Liver (tissue), 9 donors: ENCODE results near the gene MORC4. TPM values are rescaled to one million over a fixed set of nuclear protein-coding genes. Genes with fewer than 3 reads are reported as not detected.

Source experiments
- DNase-seq: peaks from one replicate; pipeline ENCODE4 v3.0.0-alpha.2; 2017; ENCODE audit warnings: low spot score
- H3K27ac ChIP-seq, 2 donors: one replicate each; pipeline ENCODE4 v1.7.0; 2013; ENCODE audit warnings: inconsistent platforms in 2 of 2, low read length in 2 of 2, control low read depth in 1 of 2, low read depth in 1 of 2, mild to moderate bottlenecking in 1 of 2
- H3K27me3 ChIP-seq, 4 donors: one replicate each; pipeline versions ENCODE4 v1.6.1 to v1.7.0; 2013; ENCODE audit warnings: low read length in 3 of 4, inconsistent platforms in 1 of 4, mild to moderate bottlenecking in 1 of 4, moderate library complexity in 1 of 4; ENCODE audit not compliant: control insufficient read depth in 4 of 4, insufficient read depth in 4 of 4
- H3K36me3 ChIP-seq, 4 donors: one replicate each; pipeline versions ENCODE4 v1.6.1 to v1.7.0; 2013; ENCODE audit warnings: low read length in 3 of 4, mild to moderate bottlenecking in 3 of 4, low read depth in 1 of 4, moderate library complexity in 1 of 4; ENCODE audit not compliant: control insufficient read depth in 4 of 4, insufficient read depth in 3 of 4
- H3K4me1 ChIP-seq, 4 donors: one replicate each; pipeline versions ENCODE4 v1.6.1 to v1.7.0; 2013; ENCODE audit warnings: low read length in 3 of 4, mild to moderate bottlenecking in 3 of 4, moderate library complexity in 1 of 4; ENCODE audit not compliant: control insufficient read depth in 4 of 4, insufficient read depth in 4 of 4
- H3K4me3 ChIP-seq, 3 donors: one replicate each; pipeline versions ENCODE4 v1.6.1 to v1.7.0; 2013; ENCODE audit warnings: low read length in 3 of 3, control low read depth in 1 of 3, low read depth in 1 of 3, mild to moderate bottlenecking in 1 of 3
- H3K9ac ChIP-seq, 2 donors: one replicate each; pipeline ENCODE4 v1.7.0; 2013; ENCODE audit warnings: low read length in 2 of 2, mild to moderate bottlenecking in 2 of 2, moderate library complexity in 2 of 2, control low read depth in 1 of 2, low read depth in 1 of 2
- H3K9me3 ChIP-seq, 4 donors: one replicate each; pipeline versions ENCODE4 v1.6.1 to v1.7.0; 2013; ENCODE audit warnings: low read length in 3 of 4; ENCODE audit not compliant: control insufficient read depth in 4 of 4
- ATF3 ChIP-seq: IDR thresholded peaks from 2 replicates; pipeline ENCODE4 v1.6.1; 2016; ENCODE audit warnings: antibody characterized with exemption
- CTCF ChIP-seq: fragments of 150-350 bp; IDR thresholded peaks from 2 replicates; pipeline ENCODE4 v1.5.1; 2017; ENCODE audit warnings: improper control_type of control experiment, low read depth, low read length; ENCODE audit not compliant: missing input control
- EGR1 ChIP-seq, 2 donors: IDR thresholded peaks; 2 replicates each; pipeline ENCODE4 v1.6.1; 2016 to 2018; ENCODE audit warnings: antibody characterized with exemption in 2 of 2, low read depth in 2 of 2
- FOXA1 ChIP-seq: IDR thresholded peaks from 2 replicates; pipeline ENCODE4 v1.6.1; 2016; ENCODE audit warnings: antibody characterized with exemption
- FOXA2 ChIP-seq: IDR thresholded peaks from 2 replicates; pipeline ENCODE4 v1.6.1; 2016; ENCODE audit warnings: antibody characterized with exemption
- GABPA ChIP-seq, 2 donors: IDR thresholded peaks in 1 of 2; conservative IDR thresholded peaks in 1 of 2; 2 replicates each; pipeline ENCODE4 v1.6.1; 2016; ENCODE audit warnings: antibody characterized with exemption in 2 of 2, mild to moderate bottlenecking in 1 of 2, moderate library complexity in 1 of 2
- HNF4A ChIP-seq, 2 donors: conservative IDR thresholded peaks; 2 replicates each; pipeline ENCODE4 v1.6.1; 2016; ENCODE audit warnings: antibody characterized with exemption in 2 of 2, mild to moderate bottlenecking in 2 of 2
- HNF4G ChIP-seq: IDR thresholded peaks from 2 replicates; pipeline ENCODE4 v1.6.1; 2016; ENCODE audit warnings: antibody characterized with exemption
- JUND ChIP-seq, 2 donors: IDR thresholded peaks; 2 replicates each; pipeline ENCODE4 v1.6.1; 2016; ENCODE audit warnings: antibody characterized with exemption in 2 of 2
- MAX ChIP-seq: IDR thresholded peaks from 2 replicates; pipeline ENCODE4 v1.6.1; 2016; ENCODE audit warnings: antibody characterized with exemption
- RAD21 ChIP-seq, 2 donors: IDR thresholded peaks; 2 replicates each; pipeline ENCODE4 v1.6.1; 2016; ENCODE audit warnings: antibody characterized with exemption in 2 of 2, mild to moderate bottlenecking in 2 of 2
- REST ChIP-seq: IDR thresholded peaks from 2 replicates; pipeline ENCODE4 v1.6.1; 2016; ENCODE audit warnings: antibody characterized with exemption, mild to moderate bottlenecking
- RXRA ChIP-seq, 2 donors: IDR thresholded peaks; 2 replicates each; pipeline ENCODE4 v1.6.1; 2017 to 2018; ENCODE audit warnings: antibody characterized with exemption in 2 of 2, mild to moderate bottlenecking in 1 of 2
- SP1 ChIP-seq: IDR thresholded peaks from 2 replicates; pipeline ENCODE4 v1.6.1; 2018; ENCODE audit warnings: antibody characterized with exemption, mild to moderate bottlenecking
- TAF1 ChIP-seq: conservative IDR thresholded peaks from 2 replicates; pipeline ENCODE4 v1.6.1; 2016; ENCODE audit warnings: antibody characterized with exemption, mild to moderate bottlenecking
- YY1 ChIP-seq: IDR thresholded peaks from 2 replicates; pipeline ENCODE4 v1.6.1; 2016; ENCODE audit warnings: antibody characterized with exemption, mild to moderate bottlenecking
- ZBTB33 ChIP-seq: IDR thresholded peaks from 2 replicates; pipeline ENCODE4 v1.6.1; 2016; ENCODE audit warnings: antibody characterized with exemption
- WGBS: extraction: QIAGEN DNeasy Blood & Tissue Kit; methylation state at CpG from one replicate; pipeline ENCODE4 v1.1.7; 2013; 5-methylcytosine and 5-hydroxymethylcytosine counted together
- polyA plus RNA-seq, 2 donors: library from polyadenylated mRNA; stranded (reverse) in 1 of 2; unstranded in 1 of 2; fragments of 200-250 nt in 1 of 2; fragments of >200 nt in 1 of 2; fragmentation: Nextera tagmentation in 1 of 2; extraction: Ambion mirVana in 1 of 2; gene quantifications; one replicate each; pipeline versions ENCODE4 v1.2.1 to v1.2.3, GENCODE V29; 2013 to 2015
- total RNA-seq, 2 donors: library from RNA; depleted of rRNA; stranded (reverse); fragments of >200 nt; gene quantifications; one replicate each; pipeline ENCODE4 v1.2.3, GENCODE V29; 2014
- donor health status: healthy.
- donor health status: healthy.
- donor health status: healthy.
- donor health status: healthy.
- donor health status: healthy.

The MORC4 gene
- total and polyA plus RNA-seq, 4 donors, result 5.8 to 11.0 (median 8.4) TPM

GRCh38 chrX:106987488-106987887 is 12.5 kb downstream of the MORC4 start:
- Histone ChIP-seq H3K9me3 (no peaks in the 10 kb centered on the region), H3K4me3 (no peak overlapping the region), H3K27ac (no peak overlapping the region), H3K4me1 (peaks cover 0 to 3% (median 1%) of the 10 kb centered on the region in 4 donors), H3K9ac (no peak overlapping the region), H3K27me3 (no peaks in the 10 kb centered on the region), H3K36me3 (no peaks in the 10 kb centered on the region)
- no peak for DNase-seq
- 90% methylated on average over 2 of the region's 2 CpGs for WGBS
- no peak for TF ChIP-seq TAF1
- TF ChIP-seq HNF4G, result no peak
- TF ChIP-seq ZBTB33, result no peak
- no peak for TF ChIP-seq EGR1 (IDR thresholded peaks at IDR 0.05; ENCODE audit: low read depth in 2 of 2)
- TF ChIP-seq FOXA2, result no peak
- no peak for TF ChIP-seq CTCF
- no peak for TF ChIP-seq SP1
- no peak for TF ChIP-seq MAX
- TF ChIP-seq REST, result no peak
- TF ChIP-seq HNF4A (conservative IDR thresholded peaks at IDR 0.05), result no peak
- TF ChIP-seq YY1, result no peak
- no peak for TF ChIP-seq JUND (IDR thresholded peaks at IDR 0.05)
- TF ChIP-seq FOXA1, result no peak
- TF ChIP-seq RAD21 (IDR thresholded peaks at IDR 0.05), result no peak
- no peak for TF ChIP-seq GABPA (IDR thresholded peaks at IDR 0.05 in 1 of 2, conservative IDR thresholded peaks at IDR 0.05 in 1 of 2)

- Histone ChIP-seq H3K4me3 (no peak overlapping the region), H3K36me3 (no peaks in the 10 kb centered on the region), H3K27ac (no peak overlapping the region), H3K9me3 (no peaks in the 10 kb centered on the region), H3K27me3 (no peaks in the 10 kb centered on the region), H3K9ac (no peak overlapping the region), H3K4me1 (peaks cover 0 to 15% (median 3%) of the 10 kb centered on the region in 4 donors)
- no peak for DNase-seq
- 67% methylated on average over 6 of the region's 6 CpGs for WGBS
- TF ChIP-seq FOXA1 (no peak), SP1 (peak; percentile 60), JUND (IDR thresholded peaks at IDR 0.05) (no peak), EGR1 (IDR thresholded peaks at IDR 0.05; ENCODE audit: low read depth in 2 of 2) (no peak), TAF1 (no peak), MAX (no peak), FOXA2 (no peak), RXRA (IDR thresholded peaks at IDR 0.05) (no peak), HNF4A (conservative IDR thresholded peaks at IDR 0.05) (peak; percentile 83 to 90), GABPA (IDR thresholded peaks at IDR 0.05 in 1 of 2, conservative IDR thresholded peaks at IDR 0.05 in 1 of 2) (no peak), ATF3 (no peak), RAD21 (IDR thresholded peaks at IDR 0.05) (no peak), HNF4G (peak; percentile 69), YY1 (peak; percentile 43), CTCF (no peak), ZBTB33 (no peak)
Observed at GRCh38 chrX:106980952-106981626, 18.9 kb downstream of the MORC4 start.
